ENCODE measurements around the gene DEPDC7.

DNA sequence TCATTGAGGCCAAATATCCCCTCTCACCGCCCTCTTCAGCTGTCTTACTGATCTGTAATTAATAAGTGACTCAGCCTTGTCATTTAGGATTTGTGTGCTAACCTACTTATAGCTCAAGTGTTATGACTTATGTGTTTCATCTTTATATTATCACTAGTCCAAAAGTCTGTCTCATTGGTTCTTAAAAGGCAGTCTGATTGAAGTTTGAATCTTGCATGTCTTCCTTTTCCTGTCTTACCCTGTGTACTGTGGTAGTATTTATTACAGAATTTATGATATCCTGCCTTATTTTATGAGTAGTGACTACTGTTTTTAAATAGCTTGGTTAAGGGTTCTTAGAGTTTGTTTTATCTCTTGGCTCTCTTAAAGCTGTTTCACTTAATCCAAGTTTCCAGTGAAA lies 6.3 kb downstream of the DEPDC7 start:
- no peak for TF ChIP-seq EZH2 (IDR thresholded peaks at IDR 0.05; ENCODE audit: borderline replicate concordance, insufficient read depth, low read depth, low read length, poor library complexity, severe bottlenecking)
- TF ChIP-seq, protein P1, sequence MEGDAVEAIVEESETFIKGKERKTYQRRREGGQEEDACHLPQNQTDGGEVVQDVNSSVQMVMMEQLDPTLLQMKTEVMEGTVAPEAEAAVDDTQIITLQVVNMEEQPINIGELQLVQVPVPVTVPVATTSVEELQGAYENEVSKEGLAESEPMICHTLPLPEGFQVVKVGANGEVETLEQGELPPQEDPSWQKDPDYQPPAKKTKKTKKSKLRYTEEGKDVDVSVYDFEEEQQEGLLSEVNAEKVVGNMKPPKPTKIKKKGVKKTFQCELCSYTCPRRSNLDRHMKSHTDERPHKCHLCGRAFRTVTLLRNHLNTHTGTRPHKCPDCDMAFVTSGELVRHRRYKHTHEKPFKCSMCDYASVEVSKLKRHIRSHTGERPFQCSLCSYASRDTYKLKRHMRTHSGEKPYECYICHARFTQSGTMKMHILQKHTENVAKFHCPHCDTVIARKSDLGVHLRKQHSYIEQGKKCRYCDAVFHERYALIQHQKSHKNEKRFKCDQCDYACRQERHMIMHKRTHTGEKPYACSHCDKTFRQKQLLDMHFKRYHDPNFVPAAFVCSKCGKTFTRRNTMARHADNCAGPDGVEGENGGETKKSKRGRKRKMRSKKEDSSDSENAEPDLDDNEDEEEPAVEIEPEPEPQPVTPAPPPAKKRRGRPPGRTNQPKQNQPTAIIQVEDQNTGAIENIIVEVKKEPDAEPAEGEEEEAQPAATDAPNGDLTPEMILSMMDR (IDR thresholded peaks at IDR 0.05): no peak

Data from B cell (primary cell).